HL-60 (cell line): ENCODE measurements around the gene CHRNB1.
A peak's percentile ranks its signal among the peaks of the same experiment; 100 is the strongest.

Source experiments
- DNase-seq, 2 experiments: peaks; one replicate each; pipeline ENCODE4 v3.0.0-alpha.2; 2010 to 2020; ENCODE audit warnings: low read depth in 1 of 2, low spot score in 1 of 2
- H3K27ac ChIP-seq: fragments of 250-450 bp; sonication (Bioruptor Pico); replicated peaks from 2 replicates; pipeline ENCODE4 v1.5.1; 2020; ENCODE audit warnings: mild to moderate bottlenecking, moderate library complexity
- H3K27me3 ChIP-seq: fragments of 250-450 bp; sonication (Bioruptor Pico); 2 replicates; pipeline ENCODE4 v1.5.1; 2021; ENCODE audit warnings: mild to moderate bottlenecking, moderate library complexity; ENCODE audit not compliant: insufficient read depth, poor library complexity, severe bottlenecking
- H3K4me3 ChIP-seq: replicated peaks from 2 replicates; pipeline ENCODE4 v1.5.1; 2011; ENCODE audit warnings: mild to moderate bottlenecking, control low read depth, low read length; ENCODE audit not compliant: insufficient read depth
- CTCF ChIP-seq: IDR thresholded peaks from one replicate; pipeline ENCODE4 v1.5.1; 2011; ENCODE audit warnings: low read length, control low read depth, inconsistent platforms; ENCODE audit not compliant: insufficient read depth
- GABPA ChIP-seq: IDR thresholded peaks from 2 replicates; pipeline ENCODE4 v1.6.1; 2012; ENCODE audit warnings: low read depth
- POLR2AphosphoS5 ChIP-seq: IDR thresholded peaks from 2 replicates; pipeline ENCODE4 v1.6.1; 2012; ENCODE audit warnings: low read depth
- REST ChIP-seq: IDR thresholded peaks from 2 replicates; pipeline ENCODE4 v1.6.1; 2012; ENCODE audit warnings: low read depth; ENCODE audit not compliant: insufficient replicate concordance
- SPI1 ChIP-seq: IDR thresholded peaks from 2 replicates; pipeline ENCODE4 v1.6.1; 2012; ENCODE audit warnings: low read depth, mild to moderate bottlenecking, borderline replicate concordance

CHRNB1 gene

GRCh38 chr17:7437950-7438614, 6.8 kb upstream of the CHRNB1 start:
- TF ChIP-seq GABPA (no peak), POLR2AphosphoS5 (no peak), SPI1 (no peak), REST (no peak), CTCF (no peak)
- Histone ChIP-seq H3K27me3 (peaks cover 8% of the 10 kb centered on the region), H3K4me3 (peak overlapping the region; percentile 17; the same call in 1 of the 2 replicates), H3K27ac (no peak overlapping the region)
- DNase-seq: peak; percentile 26 to 60

- TF ChIP-seq POLR2AphosphoS5 (no peak), REST (no peak)
- no peak overlapping the region; the same call in 1 of the 2 replicates for H3K4me3 ChIP-seq
- no peak overlapping the region for H3K27ac ChIP-seq
- no peak for DNase-seq
- peaks cover 8% of the 10 kb centered on the region for H3K27me3 ChIP-seq
Measured at GRCh38 chr17:7438656-7439460, 6.0 kb upstream of the CHRNB1 start.

GRCh38 chr17:7439462-7440112, 5.3 kb upstream of the CHRNB1 start, which contains the start of gene FGF11:
TSS of gene FGF11 (plus strand) at chr17:7439512. CDS start at chr17:7439621, 109 bp downstream.
- Histone ChIP-seq H3K4me3 (peak within 1 kb of the TSS; percentile 17), H3K27me3 (peaks cover 8% of the 10 kb centered on the region), H3K27ac (no peak within 1 kb of the TSS)
- no peak for TF ChIP-seq GABPA
- no peak for TF ChIP-seq CTCF
- TF ChIP-seq REST: no peak
- no peak for TF ChIP-seq SPI1
- TF ChIP-seq POLR2AphosphoS5: no peak
- DNase-seq: no peak
